Stimulated activated CD4-positive, alpha-beta T cell treated with anti-CD3 and anti-CD28 coated beads, Interleukin-15, amount 100 ng/mL, for 1 hour (primary cell): ENCODE measurements around the gene OVCH2.
"Not testable (repeated sequence)": the region's sequence is repeated elsewhere in the genome, so short reads cannot be mapped to it uniquely, and the experiment has no call there.

Source experiments
- DNase-seq, 2 donors: peaks; one replicate each; pipeline ENCODE4 v3.0.0-alpha.2; 2020; ENCODE audit warnings: low read depth in 1 of 2, low spot score in 1 of 2

The OVCH2 gene

DNA sequence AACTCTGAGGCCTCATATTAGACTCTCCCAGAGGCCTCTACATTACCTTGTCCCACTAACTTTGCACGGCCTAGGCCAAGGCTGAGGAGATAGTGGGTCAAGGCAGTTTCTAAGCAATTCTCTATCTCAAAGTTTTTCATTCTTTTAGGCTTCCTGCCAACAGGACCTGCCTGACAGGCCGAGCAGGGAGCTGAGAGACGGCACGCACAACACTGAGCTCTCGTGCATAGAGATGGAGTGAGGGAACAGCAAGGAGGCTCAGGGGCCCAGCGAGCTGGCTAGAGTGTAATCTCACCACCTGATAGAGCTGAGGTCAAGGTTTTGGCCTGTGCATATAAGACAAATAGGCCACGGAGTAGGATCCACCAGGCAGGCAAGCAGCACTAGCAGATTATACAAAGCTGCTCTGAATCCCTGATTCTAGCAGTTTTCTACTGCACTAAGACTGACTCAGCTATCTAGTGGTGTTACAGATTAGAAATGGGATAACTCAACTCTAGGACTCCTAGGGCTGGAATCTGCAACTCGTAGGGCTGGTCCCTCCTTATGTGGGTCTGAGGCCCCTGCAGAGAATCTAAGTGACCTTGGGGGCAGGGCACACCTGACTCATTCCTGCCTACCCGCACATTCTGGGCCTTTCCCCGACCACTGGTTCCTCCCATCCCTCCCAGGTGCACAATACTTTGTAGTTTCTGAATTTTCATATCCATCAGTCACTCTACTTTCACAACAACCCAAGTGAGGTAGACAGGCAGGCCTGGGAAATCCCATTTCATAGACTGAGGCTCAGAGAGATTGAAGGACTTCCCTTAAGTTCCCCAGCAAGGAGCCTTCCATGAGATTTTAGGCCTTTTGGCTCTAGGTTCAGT is 34.7 kb downstream of the OVCH2 start:
- no peak for DNase-seq

DNA sequence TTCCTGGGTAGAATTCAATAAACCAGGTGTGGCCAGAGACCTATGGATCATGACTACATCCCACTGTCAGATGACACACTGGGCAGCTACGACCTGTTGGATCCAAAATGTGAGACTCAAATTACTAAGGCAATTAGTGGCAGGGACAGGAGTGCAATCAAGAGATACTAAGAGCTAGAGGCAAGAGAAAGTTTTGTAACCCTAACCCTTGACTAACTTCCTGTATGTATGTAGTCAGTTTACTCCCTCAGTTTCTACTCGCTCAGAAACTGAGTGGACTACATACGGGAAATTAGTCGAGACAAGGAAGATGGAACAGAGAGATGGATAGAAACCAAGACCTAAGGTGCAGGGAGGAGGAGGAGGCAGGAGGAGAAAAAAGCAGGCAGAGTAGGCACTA is 35.6 kb downstream of the OVCH2 start:
- no peak for DNase-seq

GRCh38 chr11:7668911-7669310 is 37.4 kb downstream of the OVCH2 start:
- no peak for DNase-seq

- DNase-seq = no peak
Observed at GRCh38 chr11:7668464-7668863, 37.8 kb downstream of the OVCH2 start.

GRCh38 chr11:7667460-7667859 is 38.8 kb downstream of the OVCH2 start:
- DNase-seq = no peak

GRCh38 chr11:7666292-7666866 is 39.9 kb downstream of the OVCH2 start:
- no peak for DNase-seq

- DNase-seq = peak; percentile 38 to 59
Observed at GRCh38 chr11:7665473-7666291, 40.6 kb downstream of the OVCH2 start.

- no peak for DNase-seq
Observed at GRCh38 chr11:7664867-7665266, 41.4 kb downstream of the OVCH2 start.

DNA sequence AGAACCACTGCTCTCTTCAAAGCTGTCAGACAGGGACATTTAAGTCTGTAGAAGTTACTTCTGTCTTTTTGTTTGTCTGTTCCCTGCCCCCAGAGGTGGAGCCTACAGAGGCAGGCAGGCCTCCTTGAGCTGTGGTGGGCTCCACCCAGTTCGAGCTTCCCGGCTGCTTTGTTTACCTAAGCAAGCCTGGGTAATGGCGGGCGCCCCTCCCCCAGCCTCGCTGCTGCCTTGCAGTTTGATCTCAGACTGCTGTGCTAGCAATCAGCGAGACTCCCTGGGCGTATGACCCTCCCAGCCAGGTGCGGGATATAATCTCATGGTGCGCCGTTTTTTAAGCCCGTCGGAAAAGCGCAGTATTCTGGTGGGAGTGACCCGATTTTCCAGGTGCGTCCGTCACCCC is 42.7 kb downstream of the OVCH2 start:
- not testable (repeated sequence) for DNase-seq

DNA sequence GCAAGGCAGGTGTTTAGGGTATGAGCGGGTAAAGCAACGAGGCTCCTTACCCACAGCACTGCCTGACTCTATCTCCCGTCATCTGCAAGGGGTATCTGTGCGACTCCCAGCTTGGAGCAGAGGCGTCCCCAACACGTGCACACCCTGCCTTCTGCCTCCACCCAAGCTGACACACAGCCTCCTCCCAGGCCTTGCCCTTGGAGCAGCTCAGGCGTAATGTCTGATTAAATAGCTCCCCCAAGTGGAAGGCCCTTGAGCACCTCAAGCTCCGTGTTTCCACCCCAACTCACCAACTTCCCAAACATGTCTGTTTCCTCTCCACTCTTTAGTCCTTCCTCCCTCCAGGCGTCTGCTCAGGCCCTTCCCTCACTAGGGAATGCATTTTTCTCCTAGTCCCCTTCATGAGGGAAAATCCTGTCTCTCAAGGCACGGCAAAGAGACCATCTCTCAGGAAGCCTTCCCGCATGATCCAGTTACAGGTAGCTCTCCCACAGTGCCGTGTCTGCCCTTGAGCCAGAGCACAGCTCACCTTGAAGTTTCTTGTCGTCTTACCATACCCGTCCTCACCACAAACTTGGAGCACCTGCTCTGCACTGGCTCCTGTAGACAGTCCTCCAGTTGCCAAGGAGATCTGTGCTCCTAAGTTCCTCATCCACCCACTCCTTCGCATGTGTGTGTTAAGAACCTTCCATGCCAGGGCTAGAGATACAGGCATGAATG is 48.8 kb downstream of the OVCH2 start:
- DNase-seq = no peak

GRCh38 chr11:7656704-7657103 is 49.6 kb downstream of the OVCH2 start:
- DNase-seq = no peak

DNA sequence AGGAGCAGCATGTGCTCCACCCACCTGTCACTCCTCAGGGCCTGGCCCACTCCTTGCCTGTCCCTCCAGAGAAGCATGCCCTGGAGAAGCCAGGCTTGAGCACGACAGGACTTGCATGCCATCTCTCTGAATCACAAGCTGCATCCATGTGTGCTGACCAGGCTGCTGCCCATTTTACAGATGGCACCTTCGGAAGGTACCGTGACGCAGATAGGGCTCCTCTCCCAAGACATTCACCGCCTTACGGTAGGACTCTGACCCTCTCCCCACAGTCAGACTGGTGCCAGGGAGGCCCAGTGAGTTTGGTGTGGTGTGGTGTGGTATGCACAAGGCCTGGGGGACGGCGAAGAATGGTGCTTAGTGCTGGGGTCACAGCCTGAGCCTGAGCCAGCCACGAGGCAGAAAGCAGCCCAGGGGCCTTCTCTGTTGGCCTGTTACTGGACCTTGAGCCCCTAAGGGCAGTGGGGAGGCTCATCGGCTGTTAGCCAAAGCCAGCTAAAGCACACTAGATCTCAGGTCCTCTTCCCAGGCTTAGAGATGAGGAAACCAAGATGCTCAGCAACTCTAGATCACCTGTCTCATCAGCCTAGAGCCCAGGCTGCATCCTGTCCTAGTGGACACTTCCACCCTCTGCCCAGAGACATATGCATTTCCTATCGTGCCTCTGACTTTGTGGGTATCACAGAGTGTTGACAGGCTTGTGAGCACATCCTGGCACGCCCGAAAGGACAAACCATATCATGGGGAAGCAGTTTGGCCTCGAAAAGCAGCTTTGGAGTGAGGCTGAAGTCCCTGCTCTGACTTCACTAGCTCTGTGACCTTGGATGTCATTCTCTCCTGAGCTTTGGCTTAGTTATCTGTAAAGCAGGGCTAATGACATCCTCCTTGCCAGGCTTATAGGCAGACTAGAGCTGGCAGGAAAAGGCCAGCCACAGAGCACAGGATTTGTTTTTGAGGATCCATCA is 50.7 kb downstream of the OVCH2 start:
- no peak for DNase-seq

DNA sequence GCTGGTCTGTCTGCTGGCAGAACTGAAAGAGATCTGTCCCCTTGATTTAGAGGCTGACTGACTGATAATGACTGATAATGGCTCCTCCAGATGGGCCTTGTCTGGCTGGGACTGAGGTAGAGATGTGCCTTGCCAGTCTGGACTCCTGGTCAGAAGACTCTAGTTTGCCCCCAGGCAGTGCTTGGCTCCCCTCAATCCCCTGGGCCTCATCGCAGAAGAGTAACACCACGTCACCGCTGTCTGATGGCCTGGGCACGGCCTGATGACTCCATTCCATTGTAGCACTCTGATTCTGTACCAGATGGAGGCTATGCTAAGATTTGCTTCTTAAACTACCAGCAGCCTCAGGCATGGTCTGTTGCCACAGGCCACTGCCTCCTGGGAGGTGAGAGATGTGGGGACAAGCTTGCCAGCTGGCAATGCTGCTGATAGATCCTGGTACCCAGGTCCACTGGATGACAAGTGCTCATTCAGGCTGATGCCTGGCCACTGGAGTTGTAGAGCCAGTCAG is 52.0 kb downstream of the OVCH2 start:
- DNase-seq = no peak

GRCh38 chr11:7651700-7652099 is 54.6 kb downstream of the OVCH2 start:
- DNase-seq = no peak

DNA sequence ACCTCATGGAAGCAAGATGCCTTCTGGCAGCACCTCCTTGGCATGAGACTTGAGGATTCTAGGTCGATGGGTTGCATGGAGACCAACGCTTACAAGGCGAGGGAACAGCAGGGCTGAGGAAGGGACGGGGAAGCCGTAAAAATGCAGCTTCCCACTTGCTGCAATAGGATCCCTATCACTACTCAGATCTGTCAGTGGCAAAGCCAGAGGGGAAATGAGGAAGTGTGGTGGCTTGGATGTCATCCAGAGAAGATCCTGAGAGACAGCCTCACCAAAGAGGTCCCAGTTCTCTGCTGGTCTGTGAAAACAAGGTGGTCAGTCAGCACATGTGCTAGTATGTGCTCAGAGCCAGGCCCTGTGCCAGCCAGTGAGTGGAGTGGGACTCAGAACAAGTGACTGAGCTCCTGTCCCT is 55.1 kb downstream of the OVCH2 start:
- no peak for DNase-seq

- no peak for DNase-seq
Observed at GRCh38 chr11:7648264-7648663, 58.0 kb downstream of the OVCH2 start.

- DNase-seq = no peak
Observed at GRCh38 chr11:7646866-7647265, 59.4 kb downstream of the OVCH2 start.

GRCh38 chr11:7645206-7645605 is 61.1 kb downstream of the OVCH2 start:
- DNase-seq = no peak

GRCh38 chr11:7643314-7643713 is 63.0 kb downstream of the OVCH2 start:
- DNase-seq = no peak

DNA sequence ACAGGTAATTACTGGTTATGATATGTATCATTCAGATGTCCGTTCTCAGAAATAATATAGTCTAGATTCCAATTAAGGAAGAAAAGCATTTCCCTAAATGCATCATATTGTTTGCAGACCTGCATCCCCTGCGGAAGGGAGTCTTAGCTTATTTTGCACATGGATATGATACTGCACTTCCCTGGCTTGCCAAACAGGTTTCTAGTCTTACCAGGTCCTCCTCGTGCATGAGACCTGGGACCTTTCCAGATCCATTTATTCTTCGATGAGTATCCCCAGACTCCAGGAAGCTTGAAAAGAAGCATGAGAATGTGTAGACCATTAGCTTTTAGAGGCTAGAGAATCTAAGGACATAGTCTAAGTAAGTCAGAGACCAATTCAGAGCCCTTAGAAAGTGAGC is 63.5 kb downstream of the OVCH2 start:
- DNase-seq = no peak
